Effector memory CD4-positive, alpha-beta T cell (primary cell): ENCODE data around the gene GLDN.

Source experiments
- DNase-seq, 3 donors: peaks; one replicate each; pipeline ENCODE4 v3.0.0-alpha.2; 2020
- H3K27ac ChIP-seq: 2 replicates; pipeline ENCODE4 v1.7.0; 2013; ENCODE audit warnings: mild to moderate bottlenecking, low read length, moderate library complexity; ENCODE audit not compliant: insufficient read depth, poor library complexity, severe bottlenecking
- H3K27me3 ChIP-seq: replicated peaks from 2 replicates; pipeline ENCODE4 v1.7.0; 2013; ENCODE audit warnings: mild to moderate bottlenecking, low read length; ENCODE audit not compliant: insufficient read depth, control insufficient read depth, poor library complexity, severe bottlenecking
- H3K36me3 ChIP-seq: 2 replicates; pipeline ENCODE4 v1.7.0; 2013; ENCODE audit warnings: mild to moderate bottlenecking, low read length, moderate library complexity; ENCODE audit not compliant: control insufficient read depth, insufficient read depth
- H3K4me1 ChIP-seq: 2 replicates; pipeline ENCODE4 v1.7.0; 2013; ENCODE audit warnings: low read length, mild to moderate bottlenecking; ENCODE audit not compliant: control insufficient read depth, insufficient read depth, poor library complexity, severe bottlenecking
- H3K4me3 ChIP-seq: 2 replicates; pipeline ENCODE4 v1.7.0; 2013; ENCODE audit warnings: low read length, low read depth, mild to moderate bottlenecking; ENCODE audit not compliant: insufficient read depth, poor library complexity, severe bottlenecking
- H3K9me3 ChIP-seq: 2 replicates; pipeline ENCODE4 v1.7.0; 2013; ENCODE audit warnings: mild to moderate bottlenecking, low read length, moderate library complexity; ENCODE audit not compliant: control insufficient read depth

The GLDN gene

DNA sequence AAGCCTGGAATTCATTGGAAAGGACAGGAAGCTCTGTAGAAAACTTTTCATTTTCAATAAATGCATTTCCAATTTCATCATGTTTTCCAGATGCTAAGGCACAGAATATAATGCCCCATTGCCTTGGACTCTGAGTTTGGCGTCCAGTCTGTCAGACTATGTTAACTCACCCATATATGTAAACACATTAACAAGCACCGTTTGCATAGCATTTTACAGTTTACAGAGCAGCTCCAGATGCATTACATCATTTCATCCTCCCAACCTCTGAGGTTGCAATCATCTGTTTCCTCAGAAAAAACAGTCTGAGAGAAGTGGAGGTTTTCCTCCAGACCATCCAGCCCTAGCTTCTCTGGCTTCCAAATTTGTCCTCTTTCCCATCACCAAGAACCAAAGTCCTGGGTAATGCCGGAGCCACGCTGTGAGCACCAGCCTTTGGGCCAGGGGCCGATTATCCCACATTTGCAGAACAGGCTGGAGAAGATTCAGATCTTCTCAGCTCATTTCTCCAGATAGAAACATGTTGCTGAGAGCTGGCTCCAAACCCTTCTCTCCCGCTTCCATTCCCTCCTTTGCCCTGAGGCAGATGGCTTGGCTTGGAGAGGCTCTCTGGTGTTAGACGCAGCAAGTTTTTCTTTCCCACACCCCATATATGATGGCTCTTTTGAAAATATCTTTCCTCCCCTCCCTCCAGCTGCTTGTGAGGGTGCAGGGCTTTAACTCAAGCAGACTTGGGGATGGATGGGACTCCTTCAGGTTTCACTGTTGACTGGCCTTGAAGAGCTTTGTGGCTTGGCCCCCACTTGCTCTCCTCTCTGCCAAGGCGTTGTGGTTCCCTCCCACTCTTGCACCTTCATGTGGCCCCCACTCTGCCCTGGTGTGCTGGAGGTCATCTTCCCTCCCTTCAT lies 29.0 kb upstream of the GLDN start:
- Histone ChIP-seq H3K9me3 (no peaks in the 10 kb centered on the region), H3K27ac (no peak overlapping the region), H3K4me3 (no peak overlapping the region), H3K36me3 (no peaks in the 10 kb centered on the region), H3K27me3 (no peaks in the 10 kb centered on the region), H3K4me1 (no peaks in the 10 kb centered on the region)
- DNase-seq = no peak

GRCh38 chr15:51313074-51313393 lies 28.4 kb upstream of the GLDN start:
- H3K36me3 ChIP-seq = no peaks in the 10 kb centered on the region
- DNase-seq = no peak
- H3K27ac ChIP-seq = no peak overlapping the region
- no peaks in the 10 kb centered on the region for H3K9me3 ChIP-seq
- H3K4me3 ChIP-seq = no peak overlapping the region
- H3K27me3 ChIP-seq = no peaks in the 10 kb centered on the region
- H3K4me1 ChIP-seq = no peaks in the 10 kb centered on the region

GRCh38 chr15:51313644-51314280 lies 27.7 kb upstream of the GLDN start:
- DNase-seq = no peak
- Histone ChIP-seq H3K4me1 (no peaks in the 10 kb centered on the region), H3K27me3 (no peaks in the 10 kb centered on the region), H3K27ac (no peak overlapping the region), H3K4me3 (no peak overlapping the region), H3K9me3 (no peaks in the 10 kb centered on the region), H3K36me3 (no peaks in the 10 kb centered on the region)

- Histone ChIP-seq H3K27me3 (no peaks in the 10 kb centered on the region), H3K4me1 (no peaks in the 10 kb centered on the region)
Measured at GRCh38 chr15:51314391-51315337, 26.8 kb upstream of the GLDN start.

DNA sequence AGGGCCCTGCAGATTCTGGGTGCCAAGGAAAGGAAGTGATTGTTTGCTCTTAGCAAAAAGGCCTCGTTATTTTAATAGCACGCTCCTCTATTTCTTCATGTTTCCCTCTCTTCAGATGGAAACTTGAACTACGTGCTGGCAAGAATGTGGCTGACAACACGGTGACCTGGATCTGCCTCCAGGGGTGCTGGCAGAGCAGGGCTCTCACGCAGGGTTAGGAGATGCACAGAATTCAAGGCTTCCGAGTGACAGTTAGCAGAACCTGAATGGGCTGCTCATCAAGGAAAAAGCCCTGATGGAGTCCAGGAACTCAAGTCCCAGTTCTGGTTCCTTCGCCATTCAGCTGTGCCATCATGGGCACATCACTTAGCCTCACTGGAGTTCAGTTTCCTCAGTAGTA lies 25.7 kb upstream of the GLDN start:
- no peaks in the 10 kb centered on the region for H3K9me3 ChIP-seq
- H3K27me3 ChIP-seq = no peaks in the 10 kb centered on the region
- no peaks in the 10 kb centered on the region for H3K36me3 ChIP-seq
- no peak for DNase-seq
- no peak overlapping the region for H3K27ac ChIP-seq
- no peak overlapping the region for H3K4me3 ChIP-seq
- H3K4me1 ChIP-seq = no peaks in the 10 kb centered on the region

More at GRCh38 chr15:51314391-51315337, 26.8 kb upstream of the GLDN start:
- no peak overlapping the region for H3K4me3 ChIP-seq
- no peak overlapping the region for H3K27ac ChIP-seq
- no peaks in the 10 kb centered on the region for H3K9me3 ChIP-seq
- no peaks in the 10 kb centered on the region for H3K36me3 ChIP-seq
- no peak for DNase-seq

GRCh38 chr15:51316636-51317035 lies 24.8 kb upstream of the GLDN start:
- H3K4me1 ChIP-seq = no peaks in the 10 kb centered on the region
- no peak overlapping the region for H3K4me3 ChIP-seq
- no peak overlapping the region for H3K27ac ChIP-seq
- DNase-seq = no peak
- H3K36me3 ChIP-seq = no peaks in the 10 kb centered on the region
- no peaks in the 10 kb centered on the region for H3K9me3 ChIP-seq
- H3K27me3 ChIP-seq = no peaks in the 10 kb centered on the region

- Histone ChIP-seq H3K27me3 (no peaks in the 10 kb centered on the region), H3K36me3 (no peaks in the 10 kb centered on the region), H3K9me3 (no peaks in the 10 kb centered on the region), H3K4me1 (no peaks in the 10 kb centered on the region), H3K27ac (no peak overlapping the region), H3K4me3 (no peak overlapping the region)
- DNase-seq = no peak
Measured at GRCh38 chr15:51318382-51319150, 22.9 kb upstream of the GLDN start.

GRCh38 chr15:51319539-51319938 lies 21.9 kb upstream of the GLDN start:
- Histone ChIP-seq H3K4me1 (no peaks in the 10 kb centered on the region), H3K27me3 (no peaks in the 10 kb centered on the region), H3K27ac (no peak overlapping the region), H3K9me3 (no peaks in the 10 kb centered on the region), H3K36me3 (no peaks in the 10 kb centered on the region), H3K4me3 (no peak overlapping the region)
- no peak for DNase-seq

- DNase-seq = no peak
- H3K36me3 ChIP-seq = no peaks in the 10 kb centered on the region
- H3K9me3 ChIP-seq = no peaks in the 10 kb centered on the region
- H3K4me1 ChIP-seq = no peaks in the 10 kb centered on the region
- H3K27ac ChIP-seq = no peak overlapping the region
- no peaks in the 10 kb centered on the region for H3K27me3 ChIP-seq
- no peak overlapping the region for H3K4me3 ChIP-seq
Measured at GRCh38 chr15:51320843-51321242, 20.6 kb upstream of the GLDN start.
